RPMI7951 (cell line): ENCODE data around the gene SPTA1. TPM values are rescaled to one million over a fixed set of nuclear protein-coding genes. Genes with fewer than 3 reads are reported as not detected.

ENCODE experiments used
- DNase-seq: peaks from one replicate; pipeline ENCODE4 v3.0.0-alpha.2; 2012; ENCODE audit warnings: low read depth
- total RNA-seq: library from RNA; depleted of rRNA; stranded (reverse); fragments of >200 nt; shearing (Covaris generic); gene quantifications from 2 replicates; pipeline ENCODE4 v1.2.3, GENCODE V29; 2014; rRNA removed

SPTA1 gene
- total RNA-seq, 1 experiment from 2014 or later, result not detected

DNA sequence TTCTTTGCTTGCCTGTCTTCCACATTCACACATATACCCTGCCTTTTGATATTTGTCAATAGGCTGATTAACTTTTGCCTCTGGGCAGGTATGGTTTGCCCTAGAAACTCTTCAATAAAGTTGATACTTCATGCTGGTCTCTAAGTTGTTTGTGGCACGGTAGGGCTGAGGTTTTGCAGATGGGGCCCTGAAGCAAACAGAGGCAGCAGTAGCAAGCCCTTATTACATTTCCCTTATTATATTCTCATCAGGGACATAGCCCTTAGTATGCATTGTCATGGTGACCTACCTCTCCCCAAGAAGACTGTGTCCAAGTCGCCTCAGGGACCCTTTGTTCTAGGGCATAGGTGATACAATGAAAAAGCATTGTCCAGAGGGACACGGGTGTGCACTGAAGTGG lies 116.0 kb downstream of the SPTA1 start, which contains the start of gene OR6P1:
OR6P1 (minus strand) TSS at position 101 of the 400 bp plus-strand sequence. CDS start 6,976 bp downstream, outside the sequence.
- DNase-seq, result no peak

- DNase-seq, result no peak
These were observed 121.9 kb downstream of the SPTA1 start for GRCh38 chr1:158564608-158565007.

DNA sequence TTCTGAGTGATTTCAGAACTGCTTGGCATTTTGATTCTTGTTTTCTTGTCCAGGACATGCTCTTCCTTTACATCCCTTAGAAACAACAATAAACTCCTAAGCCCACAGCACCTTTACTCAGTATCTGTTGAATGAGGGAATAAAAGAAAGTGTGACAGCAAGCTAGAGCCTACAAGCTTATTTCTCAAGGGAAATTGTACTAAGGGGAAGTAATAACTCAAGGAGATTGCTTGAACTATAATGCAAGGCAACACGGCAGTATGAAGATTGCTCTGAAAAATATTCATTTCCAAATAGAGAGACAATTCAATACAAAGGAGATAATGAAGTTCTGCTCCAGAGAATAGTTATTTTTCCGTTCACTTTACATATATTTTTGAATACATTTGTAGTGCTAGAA lies 122.7 kb downstream of the SPTA1 start:
- no peak for DNase-seq

Other genes with a start within 250 kb of the SPTA1 start
- not detected in 2 replicates for gene OR10K1, start 224.9 kb downstream of the SPTA1 start, total RNA-seq
- not detected in 2 replicates for gene OR10R2, start 214.5 kb downstream of the SPTA1 start, total RNA-seq
- gene OR6Y1, start 132.3 kb downstream of the SPTA1 start, total RNA-seq, result not detected in 2 replicates
- not detected in 2 replicates for gene OR6P1, start 116.1 kb downstream of the SPTA1 start, total RNA-seq
- gene OR10X1, start 106.8 kb downstream of the SPTA1 start, total RNA-seq, result not detected in 2 replicates
- not detected in 2 replicates for gene OR10Z1, start 81.4 kb downstream of the SPTA1 start, total RNA-seq
- not detected in 2 replicates for gene OR6K2, start 13.9 kb upstream of the SPTA1 start, total RNA-seq
- not detected in 2 replicates for gene OR6K3, start 34.0 kb upstream of the SPTA1 start, total RNA-seq
- gene OR6K6, start 68.0 kb upstream of the SPTA1 start, total RNA-seq, result not detected in 2 replicates
- gene OR6N1, start 85.5 kb upstream of the SPTA1 start, total RNA-seq, result not detected in 2 replicates
- gene OR6N2, start 94.5 kb upstream of the SPTA1 start, total RNA-seq, result not detected in 2 replicates
- not detected in 2 replicates for gene MNDA, start 144.6 kb upstream of the SPTA1 start, total RNA-seq
- not detected in 2 replicates for gene PYHIN1, start 244.8 kb upstream of the SPTA1 start, total RNA-seq